Effector CD8-positive, alpha-beta T cell (primary cell): ENCODE data around the gene NPEPPS.

Source experiments
- DNase-seq: peaks from one replicate; lab custom pipeline; 2025; lab: John Stamatoyannopoulos, UW

Gene NPEPPS

GRCh38 chr17:47665655-47666054, 134.7 kb downstream of the NPEPPS start:
- DNase-seq: no peak

GRCh38 chr17:47669081-47669480, 138.2 kb downstream of the NPEPPS start:
- no peak for DNase-seq

- no peak for DNase-seq
Observed at GRCh38 chr17:47670064-47670463, 139.2 kb downstream of the NPEPPS start.
